ENCODE data around the gene GRID2. TPM values are rescaled to one million over a fixed set of nuclear protein-coding genes. Genes with fewer than 3 reads are reported as not detected.

GRID2 gene
- total RNA-seq, 2 donors from 2014 or later = 0.16 TPM; not detected in 1

GRCh38 chr4:93578942-93579341, 1275.2 kb downstream of the GRID2 start:
- TF ChIP-seq CTCF (IDR thresholded peaks at IDR 0.05) = no peak
- no peak for DNase-seq (ENCODE audit: low spot score)
- Histone ChIP-seq H3K4me1 (no peaks in the 10 kb centered on the region), H3K4me3 (no peak overlapping the region), H3K9me3 (no peaks in the 10 kb centered on the region), H3K36me3 (no peaks in the 10 kb centered on the region), H3K27me3 (no peaks in the 10 kb centered on the region), H3K27ac (no peak overlapping the region)

GRCh38 chr4:93605163-93605562, 1301.4 kb downstream of the GRID2 start:
- H3K4me3 ChIP-seq = no peak overlapping the region
- TF ChIP-seq CTCF (IDR thresholded peaks at IDR 0.05) = no peak

GRCh38 chr4:93617606-93618005, 1313.8 kb downstream of the GRID2 start:
- TF ChIP-seq CTCF (IDR thresholded peaks at IDR 0.05) = no peak
- Histone ChIP-seq H3K36me3 (no peaks in the 10 kb centered on the region), H3K4me1 (no peaks in the 10 kb centered on the region), H3K9me3 (no peaks in the 10 kb centered on the region), H3K27me3 (no peaks in the 10 kb centered on the region), H3K4me3 (no peak overlapping the region), H3K27ac (no peak overlapping the region)
- DNase-seq (ENCODE audit: low spot score) = no peak

More at GRCh38 chr4:93605163-93605562, 1301.4 kb downstream of the GRID2 start:
- no peak for DNase-seq (ENCODE audit: low spot score)
- Histone ChIP-seq H3K27me3 (no peaks in the 10 kb centered on the region), H3K27ac (no peak overlapping the region), H3K36me3 (no peaks in the 10 kb centered on the region), H3K4me1 (no peaks in the 10 kb centered on the region), H3K9me3 (peaks cover 0 to 11% of the 10 kb centered on the region in 2 donors)

- Histone ChIP-seq H3K4me1 (no peaks in the 10 kb centered on the region), H3K27me3 (no peaks in the 10 kb centered on the region), H3K36me3 (no peaks in the 10 kb centered on the region), H3K4me3 (no peak overlapping the region), H3K27ac (no peak overlapping the region), H3K9me3 (no peaks in the 10 kb centered on the region)
- no peak for TF ChIP-seq CTCF (IDR thresholded peaks at IDR 0.05)
- no peak for DNase-seq (ENCODE audit: low spot score)
Observed at GRCh38 chr4:93633721-93634120, 1330.0 kb downstream of the GRID2 start.

GRCh38 chr4:93635943-93636342, 1332.2 kb downstream of the GRID2 start:
- Histone ChIP-seq H3K27me3 (no peaks in the 10 kb centered on the region), H3K4me1 (no peaks in the 10 kb centered on the region), H3K36me3 (no peaks in the 10 kb centered on the region), H3K4me3 (no peak overlapping the region), H3K9me3 (no peaks in the 10 kb centered on the region), H3K27ac (no peak overlapping the region)
- DNase-seq (ENCODE audit: low spot score) = no peak
- TF ChIP-seq CTCF (IDR thresholded peaks at IDR 0.05) = no peak

GRCh38 chr4:93645120-93645519, 1341.4 kb downstream of the GRID2 start:
- Histone ChIP-seq H3K36me3 (no peaks in the 10 kb centered on the region), H3K9me3 (no peaks in the 10 kb centered on the region), H3K4me3 (no peak overlapping the region), H3K27ac (no peak overlapping the region), H3K4me1 (no peaks in the 10 kb centered on the region), H3K27me3 (no peaks in the 10 kb centered on the region)
- DNase-seq (ENCODE audit: low spot score) = no peak
- TF ChIP-seq CTCF (IDR thresholded peaks at IDR 0.05) = no peak
